OCI-LY3 (cell line): ENCODE results near the gene ZNF438.

ENCODE experiments used
- H2AFZ ChIP-seq: fragments of 200-600, 300-600 bp; shearing (Covaris generic); 2 replicates; pipeline ENCODE4 v1.6.0; 2014; ENCODE audit warnings: antibody characterized with exemption, low read depth, low read length
- H3K27ac ChIP-seq: fragments of 200-600, 300-600 bp; sonication (generic); 2 replicates; pipeline ENCODE4 v1.5.1; 2014; ENCODE audit warnings: mild to moderate bottlenecking, low read length, moderate library complexity, mixed read lengths
- H3K27me3 ChIP-seq: fragments of 200-600, 300-600 bp; sonication (generic); 2 replicates; pipeline ENCODE4 v1.6.1; 2014; ENCODE audit warnings: low read depth, low read length, mixed read lengths
- H3K36me3 ChIP-seq: fragments of 200-600, 300-600 bp; sonication (generic); replicated peaks from 2 replicates; pipeline ENCODE3; 2014; ENCODE audit warnings: low read depth, low read length, mixed read lengths
- H3K4me1 ChIP-seq: fragments of 300-600, 200-600 bp; sonication (generic); 2 replicates; pipeline ENCODE4 v1.6.1; 2014; ENCODE audit warnings: low read length, mixed read lengths
- H3K4me2 ChIP-seq: fragments of 200-600, 300-600 bp; sonication (generic); 2 replicates; pipeline ENCODE4 v1.6.1; 2014; ENCODE audit warnings: low read length, mixed read lengths
- H3K4me3 ChIP-seq: fragments of 300-600, 200-600 bp; sonication (generic); 2 replicates; pipeline ENCODE4 v1.5.1; 2014; ENCODE audit warnings: antibody characterized with exemption, mild to moderate bottlenecking, low read length, moderate library complexity
- H3K79me2 ChIP-seq: fragments of 300-600, 200-600 bp; shearing (Covaris generic); 2 replicates; pipeline ENCODE4 v1.6.1; 2014; ENCODE audit warnings: mild to moderate bottlenecking, low read length, mixed read lengths
- H3K9ac ChIP-seq: fragments of 300-600, 200-600 bp; shearing (Covaris generic); 2 replicates; pipeline ENCODE4 v1.6.0; 2014; ENCODE audit warnings: mild to moderate bottlenecking, low read length, moderate library complexity
- H3K9me3 ChIP-seq: fragments of 200-600, 300-600 bp; shearing (Covaris generic); 2 replicates; pipeline ENCODE4 v1.6.1; 2014; ENCODE audit warnings: low read length, mixed read lengths; ENCODE audit not compliant: insufficient read depth
- H4K20me1 ChIP-seq: fragments of 200-600, 300-600 bp; sonication (generic); 2 replicates; pipeline ENCODE4 v1.6.1; 2016; ENCODE audit warnings: low read length, mixed read lengths; ENCODE audit not compliant: insufficient read depth
- CTCF ChIP-seq: fragments of 200-600, 300-600 bp; sonication (generic); IDR thresholded peaks from 2 replicates; pipeline ENCODE4 v1.5.1; 2014; ENCODE audit warnings: antibody characterized with exemption, low read length, low read depth
- EZH2phosphoT487 ChIP-seq: fragments of 200-600 bp; shearing (Covaris generic); IDR thresholded peaks from 2 replicates; pipeline ENCODE4 v1.6.1; 2018; ENCODE audit warnings: antibody characterized with exemption, mixed run types, low read depth

Gene ZNF438

GRCh38 chr10:30974773-30975415, 56.8 kb downstream of the ZNF438 start:
- H3K9me3 ChIP-seq: no peaks in the 10 kb centered on the region
- TF ChIP-seq EZH2phosphoT487: no peak
- no peak for TF ChIP-seq CTCF
- no peak overlapping the region for H3K9ac ChIP-seq
- H3K4me2 ChIP-seq: 0 out of 2 replicates have a peak overlapping the region, but pooled peaks have one; percentile 3
- H3K27me3 ChIP-seq: no peaks in the 10 kb centered on the region
- H3K79me2 ChIP-seq: no peaks in the 10 kb centered on the region
- H3K4me3 ChIP-seq: no peak overlapping the region
- H4K20me1 ChIP-seq: no peaks in the 10 kb centered on the region
- no peak overlapping the region for H2AFZ ChIP-seq
- no peak overlapping the region for H3K27ac ChIP-seq
- no peaks in the 10 kb centered on the region for H3K36me3 ChIP-seq
- peaks cover 10% of the 10 kb centered on the region for H3K4me1 ChIP-seq

GRCh38 chr10:30974355-30974754, 57.3 kb downstream of the ZNF438 start:
- Histone ChIP-seq H3K27me3 (no peaks in the 10 kb centered on the region), H3K27ac (no peak overlapping the region), H3K79me2 (no peaks in the 10 kb centered on the region), H3K4me2 (no peak overlapping the region), H4K20me1 (no peaks in the 10 kb centered on the region), H3K4me1 (peaks cover 10% of the 10 kb centered on the region), H2AFZ (no peak overlapping the region), H3K36me3 (no peaks in the 10 kb centered on the region), H3K9ac (no peak overlapping the region), H3K4me3 (no peak overlapping the region), H3K9me3 (no peaks in the 10 kb centered on the region)
- no peak for TF ChIP-seq EZH2phosphoT487

GRCh38 chr10:30973737-30974136, 57.9 kb downstream of the ZNF438 start:
- Histone ChIP-seq H3K4me1 (peaks cover 10% of the 10 kb centered on the region), H4K20me1 (no peaks in the 10 kb centered on the region), H2AFZ (no peak overlapping the region), H3K4me3 (no peak overlapping the region), H3K4me2 (no peak overlapping the region), H3K27me3 (no peaks in the 10 kb centered on the region), H3K27ac (no peak overlapping the region), H3K9me3 (no peaks in the 10 kb centered on the region), H3K79me2 (no peaks in the 10 kb centered on the region), H3K9ac (no peak overlapping the region), H3K36me3 (no peaks in the 10 kb centered on the region)
- TF ChIP-seq EZH2phosphoT487: no peak
- TF ChIP-seq CTCF: no peak

- Histone ChIP-seq H3K27me3 (no peaks in the 10 kb centered on the region), H3K36me3 (no peaks in the 10 kb centered on the region), H2AFZ (no peak overlapping the region), H3K9ac (no peak overlapping the region), H3K4me3 (no peak overlapping the region), H3K4me1 (peaks cover 21% of the 10 kb centered on the region), H3K79me2 (no peaks in the 10 kb centered on the region), H4K20me1 (no peaks in the 10 kb centered on the region), H3K4me2 (no peak overlapping the region), H3K9me3 (no peaks in the 10 kb centered on the region), H3K27ac (no peak overlapping the region)
- no peak for TF ChIP-seq CTCF
- TF ChIP-seq EZH2phosphoT487: no peak
Observed at GRCh38 chr10:30970760-30971460, 60.8 kb downstream of the ZNF438 start.
